Neural cell (in vitro differentiated cells): Measurements from ENCODE around the gene DAG1. TPM values are rescaled to one million over a fixed set of nuclear protein-coding genes. Genes with fewer than 3 reads are reported as not detected.

Source experiments
- H2AFZ ChIP-seq: fragments of 200-600, 300-800 bp; sonication (generic), shearing (Covaris generic); 2 replicates; pipeline ENCODE4 v1.6.0; 2014; ENCODE audit warnings: low read depth, mild to moderate bottlenecking, antibody characterized with exemption, low read length, moderate library complexity
- H3F3A ChIP-seq: fragments of 200-600 bp; shearing (Covaris generic); 2 replicates; pipeline ENCODE4 v1.6.1; 2016; ENCODE audit warnings: mild to moderate bottlenecking, moderate library complexity, mixed read lengths, antibody characterized with exemption, low read length; ENCODE audit not compliant: insufficient read depth, poor library complexity, severe bottlenecking
- H3K27ac ChIP-seq: fragments of 200-600, 300-800 bp; sonication (generic), shearing (Covaris generic); 2 replicates; pipeline ENCODE4 v1.5.1; 2014; ENCODE audit warnings: mild to moderate bottlenecking, low read length, moderate library complexity
- H3K27me3 ChIP-seq: fragments of 300-800, 200-600 bp; sonication (generic), shearing (Covaris generic); 2 replicates; pipeline ENCODE4 v1.6.0; 2014; ENCODE audit warnings: mild to moderate bottlenecking, low read depth, low read length, moderate library complexity; ENCODE audit not compliant: insufficient read depth
- H3K36me3 ChIP-seq: fragments of 300-800, 200-600 bp; sonication (generic), shearing (Covaris generic); 2 replicates; pipeline ENCODE4 v1.5.1; 2014; ENCODE audit warnings: mild to moderate bottlenecking, antibody characterized with exemption, low read length, moderate library complexity; ENCODE audit not compliant: insufficient read depth
- H3K4me2 ChIP-seq: fragments of 300-800, 200-600 bp; sonication (generic), shearing (Covaris generic); 2 replicates; pipeline ENCODE4 v1.6.0; 2014; ENCODE audit warnings: mild to moderate bottlenecking, low read length
- H3K4me3 ChIP-seq: fragments of 300-800, 200-600 bp; sonication (generic), shearing (Covaris generic); 2 replicates; pipeline ENCODE4 v1.5.1; 2014; ENCODE audit warnings: mild to moderate bottlenecking, low read length, moderate library complexity
- H3K79me2 ChIP-seq: fragments of 200-600 bp; shearing (Covaris generic); replicated peaks from 2 replicates; pipeline ENCODE4 v1.6.0; 2014; ENCODE audit warnings: mild to moderate bottlenecking, low read length, moderate library complexity; ENCODE audit not compliant: insufficient read depth
- H3K9ac ChIP-seq: fragments of 300-800, 200-600 bp; sonication (generic), shearing (Covaris generic); 2 replicates; pipeline ENCODE4 v1.6.1; 2016; ENCODE audit warnings: mild to moderate bottlenecking, low read length, mixed read lengths
- H3K9me2 ChIP-seq: fragments of 200-600 bp; shearing (Covaris generic); 2 replicates; pipeline ENCODE4 v1.6.1; 2016; ENCODE audit warnings: mild to moderate bottlenecking, low read length, mixed read lengths; ENCODE audit not compliant: insufficient read depth
- H3K9me3 ChIP-seq: fragments of 200-600, 300-800 bp; sonication (generic), shearing (Covaris generic); 2 replicates; pipeline ENCODE4 v1.6.1; 2016; ENCODE audit warnings: mild to moderate bottlenecking, mixed run types, low read length, moderate library complexity, mixed read lengths
- H4K20me1 ChIP-seq: fragments of 200-600 bp; shearing (Covaris generic); 2 replicates; pipeline ENCODE4 v1.6.1; 2016; ENCODE audit warnings: mild to moderate bottlenecking, mixed run types; ENCODE audit not compliant: insufficient read depth
- CTCF ChIP-seq: fragments of 450-650 bp; IDR thresholded peaks from 2 replicates; pipeline ENCODE4 v1.5.1; 2014; ENCODE audit warnings: antibody characterized with exemption, mild to moderate bottlenecking, moderate library complexity; ENCODE audit not compliant: poor library complexity, severe bottlenecking
- EP300 ChIP-seq: fragments of 450-650 bp; conservative IDR thresholded peaks from 2 replicates; pipeline ENCODE4 v1.6.1; 2014; ENCODE audit warnings: antibody characterized with exemption, mild to moderate bottlenecking, moderate library complexity; ENCODE audit not compliant: poor library complexity, severe bottlenecking
- EZH2 ChIP-seq: fragments of 200-600, 300-800 bp; shearing (Covaris generic), sonication (generic); IDR thresholded peaks from 2 replicates; pipeline ENCODE4 v1.6.1; 2014; ENCODE audit warnings: antibody characterized with exemption, low read length, borderline replicate concordance, mild to moderate bottlenecking; ENCODE audit not compliant: insufficient read depth, poor library complexity, severe bottlenecking
- MXI1 ChIP-seq: fragments of 450-650 bp; conservative IDR thresholded peaks from 2 replicates; pipeline ENCODE4 v1.6.1; 2014; ENCODE audit warnings: antibody characterized with exemption, mild to moderate bottlenecking; ENCODE audit not compliant: poor library complexity, severe bottlenecking
- POLR2AphosphoS5 ChIP-seq: IDR thresholded peaks from 2 replicates; pipeline ENCODE4 v1.6.1; 2012
- RAD21 ChIP-seq: fragments of 450-650 bp; conservative IDR thresholded peaks from 2 replicates; pipeline ENCODE4 v1.6.1; 2014; ENCODE audit warnings: antibody characterized with exemption, mild to moderate bottlenecking, moderate library complexity
- REST ChIP-seq: IDR thresholded peaks from 2 replicates; pipeline ENCODE4 v1.6.1; 2012; ENCODE audit warnings: borderline replicate concordance
- SMC3 ChIP-seq: fragments of 450-650 bp; conservative IDR thresholded peaks from 2 replicates; pipeline ENCODE4 v1.6.1; 2014; ENCODE audit warnings: antibody characterized with exemption, mild to moderate bottlenecking, moderate library complexity; ENCODE audit not compliant: poor library complexity
- TAF1 ChIP-seq: IDR thresholded peaks from 2 replicates; pipeline ENCODE4 v1.6.1; 2012; ENCODE audit warnings: low read depth
- polyA plus RNA-seq: library from polyadenylated mRNA; depleted of rRNA; stranded (reverse); fragments of >200 nt; gene quantifications from 2 replicates; pipeline ENCODE4 v1.2.3, GENCODE V29; 2014

The DAG1 gene
- polyA plus RNA-seq, 1 donor from 2014 or later = 14.3 TPM

- TF ChIP-seq SMC3 = no peak
- TF ChIP-seq EZH2 = no peak
- TF ChIP-seq MXI1 = no peak
- no peak for TF ChIP-seq EP300
- no peak for TF ChIP-seq TAF1
- Histone ChIP-seq H3F3A (no peaks in the 10 kb centered on the region), H3K36me3 (no peaks in the 10 kb centered on the region), H3K9ac (no peak within 1 kb of the TSS), H3K27ac (no peak within 1 kb of the TSS), H3K9me3 (no peaks in the 10 kb centered on the region), H2AFZ (no peak within 1 kb of the TSS), H3K9me2 (no peaks in the 10 kb centered on the region), H3K4me2 (no peak within 1 kb of the TSS), H4K20me1 (no peaks in the 10 kb centered on the region), H3K27me3 (no peaks in the 10 kb centered on the region), H3K4me3 (peak within 1 kb of the TSS; percentile 29), H3K79me2 (no peaks in the 10 kb centered on the region)
Observed at GRCh38 chr3:49422379-49423248, 47.5 kb upstream of the DAG1 start, which contains the start of gene AMT. Gene AMT (minus strand): TSS chr3:49422473. CDS start chr3:49422450, 23 bp downstream.

- H3K9ac ChIP-seq = no peak overlapping the region
- H3K27me3 ChIP-seq = no peaks in the 10 kb centered on the region
- no peaks in the 10 kb centered on the region for H3K79me2 ChIP-seq
- no peak overlapping the region for H3K4me3 ChIP-seq
- no peaks in the 10 kb centered on the region for H4K20me1 ChIP-seq
- H3K4me2 ChIP-seq = no peak overlapping the region
- H3K9me3 ChIP-seq = no peaks in the 10 kb centered on the region
- H3K36me3 ChIP-seq = no peaks in the 10 kb centered on the region
- TF ChIP-seq EZH2 (no peak), POLR2AphosphoS5 (no peak), EP300 (no peak)
- no peaks in the 10 kb centered on the region for H3K9me2 ChIP-seq
- H3K27ac ChIP-seq = no peak overlapping the region
- H3F3A ChIP-seq = no peaks in the 10 kb centered on the region
- H2AFZ ChIP-seq = no peak overlapping the region
Observed at GRCh38 chr3:49424816-49425215, 45.3 kb upstream of the DAG1 start.

- Histone ChIP-seq H3K27me3 (no peaks in the 10 kb centered on the region), H3K36me3 (no peaks in the 10 kb centered on the region), H3K9me2 (no peaks in the 10 kb centered on the region), H3K9me3 (no peaks in the 10 kb centered on the region), H3K79me2 (no peaks in the 10 kb centered on the region), H3K9ac (no peak overlapping the region), H2AFZ (no peak overlapping the region), H3K4me2 (no peak overlapping the region), H3K4me3 (no peak overlapping the region), H4K20me1 (no peaks in the 10 kb centered on the region), H3F3A (no peaks in the 10 kb centered on the region), H3K27ac (no peak overlapping the region)
- no peak for TF ChIP-seq RAD21
Observed at GRCh38 chr3:49427586-49427985, 42.5 kb upstream of the DAG1 start.

GRCh38 chr3:49428752-49429080 is 41.4 kb upstream of the DAG1 start:
- Histone ChIP-seq H3K4me3 (peak overlapping the region; percentile 85), H3K27me3 (no peaks in the 10 kb centered on the region), H3K36me3 (no peaks in the 10 kb centered on the region), H3K4me2 (peak overlapping the region; percentile 40), H3K9me3 (no peaks in the 10 kb centered on the region), H3F3A (no peaks in the 10 kb centered on the region), H2AFZ (peak overlapping the region; percentile 81), H3K9me2 (no peaks in the 10 kb centered on the region), H3K9ac (peak overlapping the region; percentile 80), H3K79me2 (no peaks in the 10 kb centered on the region), H3K27ac (peak overlapping the region; percentile 71), H4K20me1 (no peaks in the 10 kb centered on the region)
- TF ChIP-seq CTCF = peak; percentile 42
- TF ChIP-seq REST = no peak
